Measurements from ENCODE around the gene COMMD2. TPM values are rescaled to one million over a fixed set of nuclear protein-coding genes. Genes with fewer than 3 reads are reported as not detected.

The COMMD2 gene
- total and polyA plus RNA-seq, 8 donors: 1.4 to 50.4 (median 14.9) TPM

DNA sequence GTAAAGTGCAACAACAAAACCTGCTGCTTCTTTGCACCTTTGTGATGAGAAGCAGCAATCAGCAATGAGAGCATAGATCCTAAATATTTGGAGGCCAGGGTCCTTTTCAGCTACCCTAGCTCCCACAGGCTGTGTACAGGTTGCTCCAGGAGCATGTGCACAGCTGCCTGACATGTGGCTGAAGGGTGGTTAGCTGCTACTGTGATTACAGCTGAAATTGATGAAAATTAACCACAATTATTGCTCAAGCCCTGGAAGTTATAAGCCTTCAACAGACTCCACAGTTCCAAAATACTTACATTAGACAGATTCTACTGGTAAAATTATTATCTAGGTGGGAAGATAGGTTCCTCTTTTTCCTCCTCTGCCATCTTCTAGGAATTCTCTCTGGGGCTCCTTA is 28.5 kb downstream of the COMMD2 start:
- DNase-seq: no peak
- Histone ChIP-seq H3K9me3 (peaks cover 0 to 12% (median 4%) of the 10 kb centered on the region in 4 donors), H3K27ac (no peak overlapping the region), H3K27me3 (no peaks in the 10 kb centered on the region), H3K36me3 (no peaks in the 10 kb centered on the region), H3K4me1 (no peaks in the 10 kb centered on the region), H3K4me3 (no peak overlapping the region)
- TF ChIP-seq EP300 (IDR thresholded peaks at IDR 0.05) (no peak), POLR2A (IDR thresholded peaks at IDR 0.05) (no peak), CTCF (IDR thresholded peaks at IDR 0.05) (no peak), POLR2AphosphoS5 (IDR thresholded peaks at IDR 0.05) (no peak)
- intact Hi-C loops (cut with DNase I; ENCODE audit: low total_unique reads): no loop called here

- TF ChIP-seq CTCF (IDR thresholded peaks at IDR 0.05): no peak
- no peak for TF ChIP-seq EP300 (IDR thresholded peaks at IDR 0.05)
- no peak for TF ChIP-seq POLR2A (IDR thresholded peaks at IDR 0.05)
- TF ChIP-seq POLR2AphosphoS5 (IDR thresholded peaks at IDR 0.05): no peak
- H3K4me1 ChIP-seq: peaks cover 0 to 9% (median 4%) of the 10 kb centered on the region in 4 donors
- no peaks in the 10 kb centered on the region for H3K36me3 ChIP-seq
- H3K9me3 ChIP-seq: peaks cover 0 to 12% (median 4%) of the 10 kb centered on the region in 4 donors
- intact Hi-C loops (cut with DNase I; ENCODE audit: low total_unique reads): no loop called here
- H3K4me3 ChIP-seq: no peak overlapping the region
- DNase-seq: no peak
- H3K27me3 ChIP-seq: no peaks in the 10 kb centered on the region
- H3K27ac ChIP-seq: no peak overlapping the region
- 93 to 98% (median 96%) methylated on average over 2 of the region's 2 CpGs for WGBS, 5 donors
Measured at GRCh38 chr3:149720918-149721317, 31.4 kb downstream of the COMMD2 start.

- Histone ChIP-seq H3K36me3 (no peaks in the 10 kb centered on the region), H3K27ac (no peak overlapping the region), H3K27me3 (no peaks in the 10 kb centered on the region), H3K9me3 (peaks cover 0 to 12% (median 4%) of the 10 kb centered on the region in 4 donors), H3K4me1 (peaks cover 0 to 9% (median 4%) of the 10 kb centered on the region in 4 donors), H3K4me3 (peak overlapping the region; percentile 5 to 36 (median 16))
- intact Hi-C loops (cut with DNase I; ENCODE audit: low total_unique reads): loop anchor here (5.0 to 10.0 kb wide), 2 partner anchors 53 to 205 kb away; no protein-coding TSS in a partner anchor
- TF ChIP-seq POLR2AphosphoS5 (IDR thresholded peaks at IDR 0.05) (peak in 1 of 3 donors; percentile 33), EP300 (IDR thresholded peaks at IDR 0.05) (no peak), POLR2A (IDR thresholded peaks at IDR 0.05) (no peak), CTCF (IDR thresholded peaks at IDR 0.05) (peak in 5 of 7 experiments; percentile 56 to 92 (median 75))
- peak; percentile 45 to 86 for DNase-seq
- 4 to 12% (median 10%) methylated on average over 2 of the region's 2 CpGs for WGBS, 5 donors
Measured at GRCh38 chr3:149717391-149718056, 34.8 kb downstream of the COMMD2 start.

GRCh38 chr3:149716984-149717383 is 35.3 kb downstream of the COMMD2 start:
- H3K36me3 ChIP-seq: no peaks in the 10 kb centered on the region
- H3K9me3 ChIP-seq: peaks cover 0 to 12% (median 4%) of the 10 kb centered on the region in 4 donors
- DNase-seq: no peak
- H3K4me3 ChIP-seq: peak overlapping the region; percentile 5 to 36 (median 16)
- H3K27me3 ChIP-seq: no peaks in the 10 kb centered on the region
- 47 to 64% (median 59%) methylated on average over 6 of the region's 6 CpGs for WGBS, 5 donors
- TF ChIP-seq CTCF (IDR thresholded peaks at IDR 0.05): no peak
- TF ChIP-seq POLR2A (IDR thresholded peaks at IDR 0.05): no peak
- no peak for TF ChIP-seq POLR2AphosphoS5 (IDR thresholded peaks at IDR 0.05)
- no peak for TF ChIP-seq EP300 (IDR thresholded peaks at IDR 0.05)
- peaks cover 0 to 9% (median 4%) of the 10 kb centered on the region in 4 donors for H3K4me1 ChIP-seq
- intact Hi-C loops (cut with DNase I; ENCODE audit: low total_unique reads): loop anchor here (5.0 to 10.0 kb wide), 2 partner anchors 52 to 205 kb away; no protein-coding TSS in a partner anchor
- H3K27ac ChIP-seq: no peak overlapping the region
